ENCODE results near the gene METTL1.

METTL1 gene

DNA sequence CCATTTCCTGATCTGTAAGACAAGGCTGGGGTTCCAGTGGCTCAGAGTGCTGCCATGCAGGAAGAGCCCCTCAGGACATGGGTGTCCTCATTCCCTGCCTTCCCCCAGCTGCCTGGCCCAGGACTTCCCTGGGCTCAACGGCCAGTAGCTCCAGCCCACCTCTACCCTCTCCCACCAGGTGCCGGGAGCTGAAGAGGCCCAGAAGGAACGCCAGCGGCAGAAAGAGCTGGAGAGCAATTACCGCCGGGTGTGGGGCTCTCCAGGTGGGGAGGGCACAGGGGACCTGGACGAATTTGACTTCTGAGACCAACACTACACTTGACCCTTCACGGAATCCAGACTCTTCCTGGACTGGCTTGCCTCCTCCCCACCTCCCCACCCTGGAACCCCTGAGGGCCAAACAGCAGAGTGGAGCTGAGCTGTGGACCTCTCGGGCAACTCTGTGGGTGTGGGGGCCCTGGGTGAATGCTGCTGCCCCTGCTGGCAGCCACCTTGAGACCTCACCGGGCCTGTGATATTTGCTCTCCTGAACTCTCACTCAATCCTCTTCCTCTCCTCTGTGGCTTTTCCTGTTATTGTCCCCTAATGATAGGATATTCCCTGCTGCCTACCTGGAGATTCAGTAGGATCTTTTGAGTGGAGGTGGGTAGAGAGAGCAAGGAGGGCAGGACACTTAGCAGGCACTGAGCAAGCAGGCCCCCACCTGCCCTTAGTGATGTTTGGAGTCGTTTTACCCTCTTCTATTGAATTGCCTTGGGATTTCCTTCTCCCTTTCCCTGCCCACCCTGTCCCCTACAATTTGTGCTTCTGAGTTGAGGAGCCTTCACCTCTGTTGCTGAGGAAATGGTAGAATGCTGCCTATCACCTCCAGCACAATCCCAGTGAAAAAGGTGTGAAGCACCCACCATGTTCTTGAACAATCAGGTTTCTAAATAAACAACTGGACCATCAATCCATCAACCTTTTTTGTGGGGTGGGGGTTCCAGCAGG is 51.0 kb downstream of the METTL1 start:
- Histone ChIP-seq H3K36me3 (ENCODE audit: control insufficient read depth, insufficient read depth, low read length) (peaks cover 21% of the 10 kb centered on the region), H3K9me3 (ENCODE audit: control insufficient read depth, low read length) (no peaks in the 10 kb centered on the region), H3K27me3 (ENCODE audit: control insufficient read depth, insufficient read depth, low read length) (peaks cover 6% of the 10 kb centered on the region), H3K9ac (ENCODE audit: low read length) (no peak overlapping the region), H3K4me1 (ENCODE audit: control insufficient read depth, insufficient read depth, low read length) (peaks cover 3% of the 10 kb centered on the region), H3K4me3 (ENCODE audit: low read length) (no peak overlapping the region)

DNA sequence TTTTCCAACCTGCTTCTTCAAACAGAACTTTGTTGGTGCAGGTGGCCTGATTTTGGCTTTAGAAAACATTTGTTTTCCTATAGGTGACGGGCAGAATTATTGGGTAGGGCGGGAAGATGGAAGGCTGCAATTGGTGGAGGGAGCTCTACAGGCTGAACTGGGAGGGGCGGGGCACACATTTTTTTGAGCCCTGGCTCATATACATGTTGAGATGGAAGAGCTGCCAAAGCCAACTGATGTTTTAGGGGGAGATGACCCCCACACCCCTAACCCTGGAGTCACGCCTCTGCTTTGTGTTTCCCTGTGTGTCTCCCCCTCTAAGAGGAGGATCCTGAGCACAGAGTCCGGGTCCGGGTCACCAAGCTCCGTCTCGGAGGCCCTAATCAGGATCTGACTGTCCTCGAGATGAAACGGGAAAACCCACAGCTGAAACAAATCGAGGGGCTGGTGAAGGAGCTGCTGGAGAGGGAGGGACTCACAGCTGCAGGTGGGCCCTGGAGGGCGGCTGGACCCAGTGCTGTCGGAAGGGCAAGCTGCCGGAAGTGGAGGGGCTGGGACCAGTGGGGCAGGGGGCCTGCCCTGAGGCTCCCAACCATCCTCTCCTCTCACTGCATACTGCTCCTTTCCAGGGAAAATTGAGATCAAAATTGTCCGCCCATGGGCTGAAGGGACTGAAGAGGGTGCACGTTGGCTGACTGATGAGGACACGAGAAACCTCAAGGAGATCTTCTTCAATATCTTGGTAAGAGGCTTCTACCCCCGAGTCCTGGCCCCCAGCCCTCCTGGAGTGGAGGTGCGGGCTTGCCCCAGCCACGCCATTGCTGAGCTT is 51.9 kb downstream of the METTL1 start:
- Histone ChIP-seq H3K9ac (ENCODE audit: low read length) (no peak overlapping the region), H3K9me3 (ENCODE audit: control insufficient read depth, low read length) (no peaks in the 10 kb centered on the region), H3K4me3 (ENCODE audit: low read length) (no peak overlapping the region), H3K27me3 (ENCODE audit: control insufficient read depth, insufficient read depth, low read length) (peaks cover 4% of the 10 kb centered on the region), H3K36me3 (ENCODE audit: control insufficient read depth, insufficient read depth, low read length) (peaks cover 21% of the 10 kb centered on the region), H3K4me1 (ENCODE audit: control insufficient read depth, insufficient read depth, low read length) (no peaks in the 10 kb centered on the region)

DNA sequence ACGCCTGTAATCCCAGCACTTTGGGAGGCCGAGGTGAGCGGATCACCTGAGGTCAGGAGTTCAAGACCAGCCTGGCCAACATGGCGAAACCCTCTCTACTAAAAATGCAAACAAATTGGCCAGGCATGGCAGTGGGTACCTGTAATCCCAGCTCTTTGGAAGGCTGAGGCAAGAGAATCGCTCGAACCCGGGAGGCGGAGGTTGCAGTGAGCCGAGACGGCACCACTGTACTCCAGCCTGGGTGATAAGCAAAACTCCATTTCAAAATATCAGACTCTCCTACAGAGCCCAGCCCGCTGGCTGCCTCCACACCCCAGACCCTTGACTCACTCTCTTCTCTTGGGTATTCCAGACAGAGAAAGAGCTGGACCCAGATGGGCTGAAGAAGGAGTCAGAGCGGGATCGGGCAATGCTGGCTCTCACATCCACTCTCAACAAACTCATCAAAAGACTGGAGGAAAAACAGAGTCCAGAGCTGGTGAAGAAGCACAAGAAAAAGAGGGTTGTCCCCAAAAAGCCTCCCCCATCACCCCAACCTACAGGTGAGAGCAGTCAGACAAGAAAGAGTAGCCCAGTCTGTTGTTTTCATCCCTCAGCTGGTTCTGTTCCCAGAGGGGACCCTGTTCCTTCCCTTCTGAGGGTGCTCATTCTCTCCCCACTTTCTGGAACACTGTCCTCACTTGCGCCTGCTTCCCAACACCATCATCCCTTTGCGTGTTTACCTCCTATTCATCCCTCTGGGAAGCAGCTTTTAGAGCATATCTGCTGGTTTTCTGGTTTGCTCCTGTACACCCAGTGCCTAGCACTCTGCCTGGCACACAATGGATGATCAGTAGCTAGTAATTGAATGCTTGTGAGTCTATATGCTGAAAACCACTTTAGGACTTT is 53.0 kb downstream of the METTL1 start:
- Histone ChIP-seq H3K36me3 (ENCODE audit: control insufficient read depth, insufficient read depth, low read length) (peaks cover 21% of the 10 kb centered on the region), H3K4me3 (ENCODE audit: low read length) (no peak overlapping the region), H3K27me3 (ENCODE audit: control insufficient read depth, insufficient read depth, low read length) (no peaks in the 10 kb centered on the region), H3K9ac (ENCODE audit: low read length) (no peak overlapping the region), H3K9me3 (ENCODE audit: control insufficient read depth, low read length) (no peaks in the 10 kb centered on the region), H3K4me1 (ENCODE audit: control insufficient read depth, insufficient read depth, low read length) (no peaks in the 10 kb centered on the region)
